Endothelial cell of umbilical vein (primary cell): Measurements from ENCODE around the gene LYRM4. TPM values are rescaled to one million over a fixed set of nuclear protein-coding genes. Genes with fewer than 3 reads are reported as not detected.

ENCODE experiments used
- BruUV-seq: library from RNA; stranded (reverse); fragments of 400-500 nt; replicated peaks from 2 replicates; lab custom pipeline; 2021; lab: Mats Ljungman, UMichigan
- CTCF ChIA-PET: fragments of 300-600, 350-600 bp; sonication (Branson Sonifier 250); formaldehyde crosslinking; loops from one replicate; lab custom pipeline; 2021; ENCODE audit warnings: antibody characterized with exemption, inconsistent platforms; lab: Charles Lee
- POLR2A ChIA-PET: fragments of 300-600, 350-600 bp; sonication (Branson Sonifier 250); formaldehyde crosslinking; loops from one replicate; lab custom pipeline; 2021; ENCODE audit warnings: antibody characterized with exemption, inconsistent platforms; lab: Charles Lee
- DNase-seq: peaks from one replicate; pipeline ENCODE4 v3.0.0-alpha.2; 2011; ENCODE audit warnings: low read depth, low spot score
- FAIRE-seq: peaks from 2 replicates; lab custom pipeline; 2011; peaks lifted over from hg19 to GRCh38; lab: Jason Lieb, UNC
- H2AFZ ChIP-seq: 2 replicates; pipeline ENCODE4 v1.6.0; 2012; ENCODE audit warnings: low read depth, low read length, control low read depth, inconsistent platforms
- H3K27ac ChIP-seq: 2 replicates; pipeline ENCODE4 v1.5.1; 2011; ENCODE audit warnings: low read depth, mild to moderate bottlenecking, control low read depth, low read length, moderate library complexity; ENCODE audit not compliant: insufficient read depth
- H3K27me3 ChIP-seq, 2 experiments: 2 replicates each; pipeline versions ENCODE4 v1.6.0 to v1.6.1; 2011; ENCODE audit warnings: low read length in 2 of 2, mixed read lengths in 1 of 2; ENCODE audit not compliant: control insufficient read depth in 2 of 2, insufficient read depth in 2 of 2
- H3K36me3 ChIP-seq, 2 experiments: 2 replicates in 1 of 2; 3 replicates in 1 of 2; pipeline ENCODE4 v1.5.1; 2011; ENCODE audit warnings: low read length in 2 of 2, mild to moderate bottlenecking in 1 of 2, moderate library complexity in 1 of 2; ENCODE audit not compliant: control insufficient read depth in 2 of 2, insufficient read depth in 2 of 2; ENCODE audit errors: extremely low read depth in 1 of 2
- H3K4me1 ChIP-seq: 3 replicates; pipeline ENCODE4 v1.5.1; 2011; ENCODE audit warnings: mild to moderate bottlenecking, low read length; ENCODE audit not compliant: control insufficient read depth, insufficient read depth; ENCODE audit errors: extremely low read depth
- H3K4me2 ChIP-seq: 2 replicates; pipeline ENCODE4 v1.6.1; 2011; ENCODE audit warnings: low read length, control low read depth, mixed read lengths; ENCODE audit not compliant: insufficient read depth
- H3K4me3 ChIP-seq, 3 experiments: fragments of 200-600 bp in 1 of 3; sonication (generic), shearing (Covaris generic) in 1 of 3; replicated peaks in 1 of 3; 2 replicates each; pipeline ENCODE4 v1.5.1; 2011 to 2016; ENCODE audit warnings: control low read depth in 3 of 3, low read length in 3 of 3, mild to moderate bottlenecking in 2 of 3, inconsistent platforms in 1 of 3, low read depth in 1 of 3, moderate library complexity in 1 of 3; ENCODE audit not compliant: insufficient read depth in 1 of 3
- H3K79me2 ChIP-seq: 2 replicates; pipeline ENCODE4 v1.6.0; 2012; ENCODE audit warnings: low read length, inconsistent platforms; ENCODE audit not compliant: control insufficient read depth, insufficient read depth
- H3K9ac ChIP-seq: replicated peaks from 2 replicates; pipeline ENCODE3; 2011; ENCODE audit warnings: low read length, control low read depth; ENCODE audit not compliant: insufficient read depth; ENCODE audit errors: extremely low read depth
- H3K9me1 ChIP-seq: replicated peaks from 3 replicates; pipeline ENCODE4 v1.6.0; 2011; ENCODE audit warnings: mild to moderate bottlenecking, low read length; ENCODE audit not compliant: control insufficient read depth, insufficient read depth; ENCODE audit errors: extremely low read depth
- H3K9me3 ChIP-seq: replicated peaks from 2 replicates; pipeline ENCODE4 v1.5.1; 2012; ENCODE audit warnings: low read length, inconsistent platforms; ENCODE audit not compliant: control insufficient read depth, insufficient read depth
- H4K20me1 ChIP-seq: replicated peaks from 2 replicates; pipeline ENCODE3; 2011; ENCODE audit warnings: mild to moderate bottlenecking, low read length; ENCODE audit not compliant: control insufficient read depth, insufficient read depth; ENCODE audit errors: extremely low read depth
- FOS ChIP-seq: IDR thresholded peaks from 2 replicates; pipeline ENCODE4 v1.6.1; 2011; ENCODE audit warnings: mild to moderate bottlenecking, low read length, moderate library complexity, borderline replicate concordance; ENCODE audit not compliant: insufficient read depth
- GATA2 ChIP-seq: IDR thresholded peaks from 2 replicates; pipeline ENCODE4 v1.7.0; 2011; ENCODE audit warnings: low read depth, mild to moderate bottlenecking, moderate library complexity, mixed read lengths, low read length; ENCODE audit not compliant: insufficient read length, insufficient read depth
- JUN ChIP-seq: IDR thresholded peaks from 2 replicates; pipeline ENCODE4 v1.6.1; 2011; ENCODE audit warnings: borderline replicate concordance, low read depth; ENCODE audit not compliant: insufficient read length, insufficient read depth
- POLR2A ChIP-seq: IDR thresholded peaks from 2 replicates; pipeline ENCODE4 v1.6.1; 2012; ENCODE audit warnings: low read depth, mild to moderate bottlenecking, control low read depth, low read length
- POLR2AphosphoS5 ChIP-seq: IDR thresholded peaks from 2 replicates; pipeline ENCODE4 v1.6.1; 2012; ENCODE audit warnings: low read depth, mild to moderate bottlenecking, control low read depth, low read length, moderate library complexity; ENCODE audit not compliant: insufficient read depth
- dilution Hi-C: fragments of 300-500 bp; cut with MboI; formaldehyde crosslinking; loops from one replicate; pipeline ENCODE4 v1.15.0; 2019; ENCODE audit warnings: low sequenced_read_pairs; ENCODE audit not compliant: extremely low pct_ligation_motif_present
- intact Hi-C: fragments of 100-400 bp; cut with micrococcal nuclease; formaldehyde crosslinking; loops from one replicate; pipeline ENCODE4 v1.10.0; 2022
- polyA plus RNA-seq, 4 experiments: library from polyadenylated mRNA; depleted of rRNA in 3 of 4; stranded (reverse) in 3 of 4; unstranded in 1 of 4; fragments of >200 nt; gene quantifications; 2 replicates each; pipeline versions ENCODE4 v1.2.1 to v1.2.3, GENCODE V29; 2011 to 2012; ENCODE audit warnings: missing spikeins in 1 of 4
- total RNA-seq: library from RNA; stranded (reverse); gene quantifications from 2 replicates; pipeline ENCODE4 v1.2.3, GENCODE V29; 2021
- TF ChIP-seq, protein P1 (sequence below), 2 donors: IDR thresholded peaks; 1 replicate in 1 of 2; 2 replicates in 1 of 2; pipeline ENCODE4 v1.5.1; 2011; ENCODE audit warnings: low read length in 2 of 2, mild to moderate bottlenecking in 2 of 2, moderate library complexity in 2 of 2, control low read depth in 1 of 2, inconsistent platforms in 1 of 2, low read depth in 1 of 2; ENCODE audit not compliant: insufficient read depth in 1 of 2; ENCODE audit errors: extremely low read depth in 1 of 2
- TF ChIP-seq, protein P2 (sequence below): IDR thresholded peaks from 2 replicates; pipeline ENCODE4 v1.6.1; 2011; ENCODE audit not compliant: insufficient read depth, insufficient read length

Gene LYRM4
- total and polyA plus RNA-seq, 2 donors (not counting 3 experiments of a cell fraction or from before 2014, with no cell fraction given) = 39.5 to 44.0 TPM

DNA sequence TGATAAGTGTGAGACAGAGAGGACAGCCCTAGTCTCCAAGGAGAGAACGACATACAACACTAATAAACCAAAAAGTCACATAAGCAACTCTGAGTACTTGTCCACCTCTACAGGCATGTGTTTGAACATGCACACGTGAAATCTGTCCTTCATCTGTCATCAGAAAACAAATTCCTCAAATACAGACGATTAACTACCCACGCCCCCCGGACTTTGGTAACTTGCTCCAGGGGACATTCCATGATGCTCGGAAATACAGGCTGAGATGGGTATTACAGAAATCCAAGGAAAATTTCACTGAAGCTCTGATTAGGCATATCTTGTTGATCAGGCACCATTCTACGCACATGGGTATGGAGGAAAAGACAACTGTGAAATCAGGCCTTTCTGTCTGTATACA lies 57.8 kb downstream of the LYRM4 start:
- H3K9me3 ChIP-seq = no peaks in the 10 kb centered on the region
- no peaks in the 10 kb centered on the region for H3K79me2 ChIP-seq
- no TSS peak for BruUV-seq
- FAIRE-seq = no peak
- ChIA-PET POLR2A (no interaction called here), CTCF (no interaction called here)
- no peak for TF ChIP-seq POLR2AphosphoS5
- TF ChIP-seq, protein P1, sequence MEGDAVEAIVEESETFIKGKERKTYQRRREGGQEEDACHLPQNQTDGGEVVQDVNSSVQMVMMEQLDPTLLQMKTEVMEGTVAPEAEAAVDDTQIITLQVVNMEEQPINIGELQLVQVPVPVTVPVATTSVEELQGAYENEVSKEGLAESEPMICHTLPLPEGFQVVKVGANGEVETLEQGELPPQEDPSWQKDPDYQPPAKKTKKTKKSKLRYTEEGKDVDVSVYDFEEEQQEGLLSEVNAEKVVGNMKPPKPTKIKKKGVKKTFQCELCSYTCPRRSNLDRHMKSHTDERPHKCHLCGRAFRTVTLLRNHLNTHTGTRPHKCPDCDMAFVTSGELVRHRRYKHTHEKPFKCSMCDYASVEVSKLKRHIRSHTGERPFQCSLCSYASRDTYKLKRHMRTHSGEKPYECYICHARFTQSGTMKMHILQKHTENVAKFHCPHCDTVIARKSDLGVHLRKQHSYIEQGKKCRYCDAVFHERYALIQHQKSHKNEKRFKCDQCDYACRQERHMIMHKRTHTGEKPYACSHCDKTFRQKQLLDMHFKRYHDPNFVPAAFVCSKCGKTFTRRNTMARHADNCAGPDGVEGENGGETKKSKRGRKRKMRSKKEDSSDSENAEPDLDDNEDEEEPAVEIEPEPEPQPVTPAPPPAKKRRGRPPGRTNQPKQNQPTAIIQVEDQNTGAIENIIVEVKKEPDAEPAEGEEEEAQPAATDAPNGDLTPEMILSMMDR (IDR thresholded peaks at IDR 0.05; ENCODE audit: extremely low read depth in 1 of 2, insufficient read depth in 1 of 2, low read depth in 1 of 2, low read length in 2 of 2) = no peak
- TF ChIP-seq, protein P2, sequence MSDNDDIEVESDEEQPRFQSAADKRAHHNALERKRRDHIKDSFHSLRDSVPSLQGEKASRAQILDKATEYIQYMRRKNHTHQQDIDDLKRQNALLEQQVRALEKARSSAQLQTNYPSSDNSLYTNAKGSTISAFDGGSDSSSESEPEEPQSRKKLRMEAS = no peak
- TF ChIP-seq GATA2 = no peak
- H3K36me3 ChIP-seq = no peaks in the 10 kb centered on the region
- intact Hi-C loops (loop anchor here (1.0 kb wide), 1 partner anchor 31 kb away; no protein-coding TSS in a partner anchor), dilution Hi-C loops (no loop called here)
- no peak overlapping the region for H2AFZ ChIP-seq
- H3K4me2 ChIP-seq = no peak overlapping the region
- H3K27me3 ChIP-seq = no peaks in the 10 kb centered on the region
- H3K4me1 ChIP-seq = peaks cover 27% of the 10 kb centered on the region
- no peak overlapping the region for H3K27ac ChIP-seq
- H3K9me1 ChIP-seq = no peaks in the 10 kb centered on the region
- H4K20me1 ChIP-seq = no peaks in the 10 kb centered on the region
- H3K4me3 ChIP-seq = no peak overlapping the region
- DNase-seq = no peak
- H3K9ac ChIP-seq = no peak overlapping the region

DNA sequence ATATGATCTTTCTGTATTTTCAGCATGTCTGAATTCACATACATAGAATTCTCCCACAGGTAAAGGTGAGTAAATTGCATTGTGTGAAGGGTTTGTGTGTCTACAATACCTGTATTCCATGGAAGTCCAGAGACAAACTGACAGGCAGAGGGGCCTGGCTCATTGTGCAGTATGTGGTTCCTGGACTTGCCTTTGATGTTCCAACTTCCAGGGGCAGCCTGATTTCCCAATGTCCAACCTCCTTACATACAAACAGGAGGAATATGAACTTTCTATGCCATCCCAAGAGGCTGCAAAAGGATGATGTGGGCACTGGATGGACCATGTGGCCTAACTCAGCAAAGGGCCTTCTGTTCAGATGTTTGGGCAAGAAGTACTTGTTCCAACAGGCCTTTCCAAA lies 58.5 kb downstream of the LYRM4 start:
- BruUV-seq = no TSS peak
- CTCF ChIA-PET = no interaction called here
- no peaks in the 10 kb centered on the region for H3K9me1 ChIP-seq

More for the DNA sequence above, 58.5 kb downstream of the LYRM4 start:
- no peaks in the 10 kb centered on the region for H4K20me1 ChIP-seq
- no peak overlapping the region for H2AFZ ChIP-seq
- peaks cover 27% of the 10 kb centered on the region for H3K4me1 ChIP-seq
- FAIRE-seq (no peak), DNase-seq (no peak)
- H3K4me3 ChIP-seq = no peak overlapping the region
- no peaks in the 10 kb centered on the region for H3K79me2 ChIP-seq
- H3K36me3 ChIP-seq = no peaks in the 10 kb centered on the region
- POLR2A ChIA-PET = no interaction called here
- TF ChIP-seq FOS (no peak), JUN (no peak), POLR2A (no peak)
- no peak overlapping the region for H3K4me2 ChIP-seq
- intact Hi-C loops (loop anchor here (1.0 kb wide), 1 partner anchor 30 kb away; no protein-coding TSS in a partner anchor), dilution Hi-C loops (no loop called here)
- no peaks in the 10 kb centered on the region for H3K27me3 ChIP-seq
- H3K9ac ChIP-seq = no peak overlapping the region
- H3K9me3 ChIP-seq = no peaks in the 10 kb centered on the region
- no peak overlapping the region for H3K27ac ChIP-seq
